Stimulated activated CD8-positive, alpha-beta memory T cell treated with anti-CD3 and anti-CD28 coated beads, Interleukin-7, amount 100 ng/mL, for 1 hour (primary cell): ENCODE measurements around the gene DIRAS1.

Source experiments
- DNase-seq, 2 donors: peaks; one replicate each; pipeline ENCODE4 v3.0.0-alpha.2; 2020; ENCODE audit warnings: low read depth in 2 of 2

The DIRAS1 gene

DNA sequence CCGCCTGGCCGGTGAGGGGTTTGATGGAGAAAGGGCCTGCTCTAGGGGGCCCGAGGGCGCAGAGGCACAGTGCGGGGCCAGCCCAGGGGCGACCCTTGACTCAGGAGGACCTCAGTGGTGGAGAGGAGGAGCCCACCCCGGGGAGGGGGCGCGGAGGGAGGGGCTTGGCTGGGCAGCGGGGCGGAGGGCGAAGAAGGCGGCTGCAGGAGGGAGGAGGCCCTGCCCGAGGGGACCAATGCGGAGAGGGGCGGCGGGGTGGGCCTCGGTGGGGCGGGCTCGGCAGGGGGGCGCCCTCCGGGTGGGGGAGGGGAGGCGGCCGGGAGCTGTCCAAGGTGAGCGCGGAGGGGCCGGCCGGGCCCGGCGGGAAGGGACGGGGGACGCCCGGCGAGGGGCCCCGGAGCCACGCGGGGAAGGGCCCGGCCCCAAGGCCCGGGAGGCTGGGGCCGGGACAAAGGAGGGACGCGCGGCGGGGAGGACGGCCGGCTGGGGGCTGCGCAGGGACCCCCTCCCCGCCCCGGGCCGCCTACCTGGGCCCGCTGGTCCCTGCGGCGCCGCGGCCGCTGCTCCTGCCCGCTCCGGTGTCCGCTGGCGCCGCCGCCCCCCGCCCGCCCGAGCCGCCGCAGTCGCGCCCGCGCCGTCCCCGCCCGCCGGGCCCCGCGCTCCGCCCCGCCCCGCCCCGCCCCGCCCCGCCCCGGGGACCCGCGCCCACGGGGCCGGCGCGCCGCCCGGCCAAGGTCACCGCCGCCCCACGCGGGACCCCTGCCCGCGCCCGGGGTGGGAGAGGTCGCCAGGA lies at the start of gene DIRAS1:
Gene DIRAS1 (minus strand): TSS at position 596 of the 793 bp plus-strand sequence. CDS start 3,566 bp downstream, outside the sequence.
- DNase-seq: no peak

GRCh38 chr19:2770055-2771013 lies 49.2 kb upstream of the DIRAS1 start:
- no peak for DNase-seq

GRCh38 chr19:2769218-2769617 lies 48.0 kb upstream of the DIRAS1 start:
- DNase-seq: no peak

DNA sequence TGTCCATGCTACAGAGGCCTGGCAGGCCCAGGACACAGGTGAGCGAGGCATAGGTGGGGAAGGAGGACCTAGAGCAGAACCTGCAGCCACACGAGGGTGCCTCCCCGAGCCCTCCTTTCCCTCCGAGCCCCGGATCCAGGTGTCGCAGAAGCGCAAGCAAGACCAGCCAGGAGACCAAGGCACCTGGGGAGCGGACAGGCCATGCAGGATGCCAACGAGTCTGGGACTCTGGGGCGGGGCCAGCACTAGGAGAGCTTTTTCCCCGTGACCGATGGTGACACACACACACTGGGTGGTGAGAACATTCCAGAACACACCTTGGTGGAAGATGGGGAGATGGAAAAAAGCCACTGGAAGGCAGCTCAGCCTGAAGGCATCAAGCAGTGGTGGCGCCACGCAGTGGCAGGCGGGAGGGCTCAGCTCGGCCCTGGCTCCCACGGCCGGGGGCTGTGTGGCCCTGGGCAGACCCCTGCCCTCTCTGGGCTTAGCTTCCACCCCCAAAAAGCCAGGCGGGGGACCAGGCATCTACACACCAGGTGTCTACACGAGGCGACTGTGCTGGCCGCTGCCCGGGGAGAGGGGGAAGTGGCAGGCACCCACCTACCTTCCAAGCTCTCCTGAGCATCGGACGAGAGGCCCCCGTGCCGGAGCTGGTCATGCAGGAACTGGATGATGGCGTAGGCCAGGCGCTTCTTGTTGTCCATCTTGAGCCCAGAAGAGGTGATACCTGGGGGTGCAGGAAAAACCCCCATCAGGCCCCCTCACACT lies 47.4 kb upstream of the DIRAS1 start:
- no peak for DNase-seq

GRCh38 chr19:2767688-2768087 lies 46.5 kb upstream of the DIRAS1 start:
- no peak for DNase-seq

GRCh38 chr19:2766594-2767372 lies 45.6 kb upstream of the DIRAS1 start:
- no peak for DNase-seq

GRCh38 chr19:2765376-2765775 lies 44.2 kb upstream of the DIRAS1 start:
- no peak for DNase-seq

DNA sequence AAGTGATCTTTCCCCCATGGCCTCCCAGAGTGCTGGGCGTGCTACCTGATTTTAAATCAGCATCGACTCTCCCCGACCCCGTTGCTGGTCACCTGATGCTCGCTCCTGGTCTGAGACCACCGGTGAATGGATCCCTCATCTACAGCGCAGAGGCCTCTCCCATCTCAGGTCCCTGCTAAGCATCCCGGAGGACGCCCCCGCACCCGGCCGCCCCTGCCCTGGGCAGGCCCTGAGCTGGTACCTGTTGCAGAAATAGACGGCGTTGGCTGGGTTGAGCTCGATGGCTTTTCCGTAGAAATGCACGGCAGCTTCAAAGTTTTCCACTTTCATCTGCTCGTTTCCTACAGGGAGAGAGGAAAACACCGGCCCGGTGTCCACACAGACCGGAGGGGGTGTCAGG lies 43.8 kb upstream of the DIRAS1 start:
- DNase-seq: no peak

DNA sequence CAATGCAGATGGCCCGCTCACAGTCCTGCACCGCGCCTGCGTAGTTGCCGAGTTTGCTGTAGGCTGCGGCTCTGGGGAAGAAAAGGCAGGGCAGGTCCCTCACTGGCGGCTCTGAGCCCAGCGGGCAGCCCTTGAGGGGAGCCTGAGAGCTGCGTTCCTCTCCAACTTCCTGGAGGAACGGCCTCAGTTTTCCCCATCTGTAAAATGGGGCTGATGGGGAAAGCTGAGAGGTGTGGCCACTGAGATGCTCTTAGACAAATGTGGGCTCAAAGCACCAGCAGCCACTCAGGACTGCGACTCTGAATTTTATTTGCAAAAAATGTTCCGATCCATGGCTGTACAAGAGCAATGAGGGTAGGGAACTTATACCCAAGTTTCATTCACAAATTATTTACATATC lies 42.5 kb upstream of the DIRAS1 start:
- DNase-seq: no peak

DNA sequence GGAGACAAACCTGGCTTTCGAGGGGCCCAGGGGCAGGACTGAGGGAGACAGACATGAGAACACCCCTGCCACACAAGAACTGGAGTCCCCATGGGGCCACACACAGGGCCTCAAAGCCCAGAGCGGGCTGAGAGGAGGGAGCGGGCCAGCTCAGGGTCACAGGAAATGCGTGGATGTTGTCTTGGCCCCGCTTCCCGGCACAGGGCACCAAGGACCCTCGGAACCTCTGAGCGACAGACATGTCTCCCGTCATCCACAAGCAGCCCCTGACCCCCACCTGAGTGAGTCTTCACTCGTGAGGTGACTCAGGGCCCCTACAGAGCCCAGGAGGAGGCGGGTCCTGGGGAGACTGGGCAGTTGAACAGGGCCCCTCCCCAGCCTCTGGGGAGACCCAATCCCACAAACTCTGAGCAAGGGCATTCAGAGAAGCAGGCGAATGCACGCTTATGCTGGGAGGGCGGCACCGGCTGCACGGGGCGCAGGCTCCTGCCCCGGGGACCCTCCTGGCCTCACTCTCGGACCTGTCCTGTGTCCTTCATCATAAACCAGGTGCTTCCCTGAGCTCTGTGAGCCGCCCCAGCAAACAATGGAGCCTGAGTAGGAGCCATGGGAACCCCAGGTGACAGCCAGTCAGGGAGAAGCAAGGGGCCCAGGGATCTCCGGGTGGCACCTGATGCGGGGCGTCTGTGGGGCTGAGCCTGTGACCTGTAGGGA lies 41.8 kb upstream of the DIRAS1 start:
- no peak for DNase-seq

DNA sequence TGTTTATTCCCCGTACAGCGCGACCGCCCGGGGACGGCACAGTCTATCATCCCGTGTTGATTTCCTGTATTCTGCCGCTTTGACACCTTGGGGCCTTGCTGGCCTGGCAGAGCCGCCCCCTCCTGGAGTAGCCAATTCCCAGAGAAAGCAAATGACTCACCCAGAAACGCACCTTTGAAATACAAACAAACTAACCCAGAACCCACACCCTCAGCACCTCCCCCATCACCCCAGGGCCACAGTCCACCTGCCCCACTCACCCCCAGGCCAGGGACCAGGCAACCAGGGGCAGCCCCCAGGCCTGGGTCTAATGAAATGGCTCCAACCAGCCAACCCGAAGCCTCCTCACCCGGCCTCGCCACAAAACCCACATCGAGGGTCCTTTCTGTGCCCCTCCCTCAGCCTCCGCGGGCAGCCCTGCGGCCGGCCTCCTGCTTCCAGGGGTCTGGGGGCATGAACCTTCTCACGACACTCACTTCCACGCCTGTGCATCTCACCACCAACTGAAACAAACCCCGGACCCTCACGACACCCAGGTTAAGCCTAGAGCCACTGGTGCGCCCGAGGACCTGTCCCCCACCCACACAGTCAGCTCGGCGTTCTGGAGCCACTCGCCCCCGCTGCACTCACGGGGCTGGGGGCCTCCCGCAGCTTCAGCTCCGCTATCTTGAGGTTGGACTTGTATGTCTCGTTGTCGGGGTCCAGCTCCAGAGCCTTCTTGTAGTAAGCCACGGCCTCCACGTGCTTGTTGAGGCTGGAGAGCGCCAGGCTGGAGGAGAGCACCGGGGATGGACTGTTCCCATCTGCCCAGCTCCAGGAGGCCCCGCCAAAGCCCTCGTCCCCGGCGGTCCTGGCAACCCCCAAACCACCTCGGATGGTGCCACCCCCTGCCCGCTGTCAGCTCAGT lies 41.0 kb upstream of the DIRAS1 start:
- no peak for DNase-seq

DNA sequence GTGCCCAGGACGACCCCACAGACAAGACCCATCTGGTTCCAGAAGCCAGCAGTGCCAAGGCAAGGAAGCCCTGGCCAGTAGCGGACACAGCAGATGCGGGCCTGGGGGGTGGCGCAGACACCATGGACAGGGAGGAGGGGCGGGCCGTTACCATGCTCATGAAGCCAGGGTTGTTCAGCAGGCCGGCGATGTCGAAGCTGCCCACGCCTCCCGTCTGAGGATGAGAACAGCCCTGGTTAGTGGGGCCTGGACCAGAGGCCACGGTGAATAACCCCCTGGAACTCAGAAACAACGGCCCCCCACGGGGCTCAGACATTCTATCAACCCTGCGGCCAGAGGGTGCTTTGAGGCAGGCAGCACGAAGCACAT lies 40.1 kb upstream of the DIRAS1 start:
- no peak for DNase-seq

DNA sequence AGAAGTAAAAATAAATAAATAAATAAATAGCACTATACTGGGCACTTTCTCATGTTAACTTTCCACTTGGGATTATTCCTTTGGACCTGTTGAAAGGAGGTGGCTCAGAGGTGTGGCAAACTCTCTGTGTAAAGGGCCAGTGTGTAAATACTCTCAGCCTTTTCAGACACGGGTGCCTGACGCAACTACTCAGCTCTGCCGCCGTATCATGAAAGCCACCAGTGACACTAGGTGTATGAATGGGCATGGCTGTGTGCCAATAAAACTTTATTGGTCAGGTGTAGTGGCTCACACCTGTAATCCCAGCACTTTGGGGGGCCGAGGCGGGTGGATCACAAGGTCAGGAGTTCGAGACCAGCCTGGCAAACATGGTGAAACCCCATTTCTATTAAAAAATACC lies 38.8 kb upstream of the DIRAS1 start:
- no peak for DNase-seq

GRCh38 chr19:2759362-2759761 lies 38.2 kb upstream of the DIRAS1 start:
- DNase-seq: no peak

- DNase-seq: no peak
Measured at GRCh38 chr19:2758601-2759313, 37.6 kb upstream of the DIRAS1 start.

GRCh38 chr19:2756921-2757881 lies 36.0 kb upstream of the DIRAS1 start:
- no peak for DNase-seq

- DNase-seq: no peak
Measured at GRCh38 chr19:2756477-2756876, 35.3 kb upstream of the DIRAS1 start.

DNA sequence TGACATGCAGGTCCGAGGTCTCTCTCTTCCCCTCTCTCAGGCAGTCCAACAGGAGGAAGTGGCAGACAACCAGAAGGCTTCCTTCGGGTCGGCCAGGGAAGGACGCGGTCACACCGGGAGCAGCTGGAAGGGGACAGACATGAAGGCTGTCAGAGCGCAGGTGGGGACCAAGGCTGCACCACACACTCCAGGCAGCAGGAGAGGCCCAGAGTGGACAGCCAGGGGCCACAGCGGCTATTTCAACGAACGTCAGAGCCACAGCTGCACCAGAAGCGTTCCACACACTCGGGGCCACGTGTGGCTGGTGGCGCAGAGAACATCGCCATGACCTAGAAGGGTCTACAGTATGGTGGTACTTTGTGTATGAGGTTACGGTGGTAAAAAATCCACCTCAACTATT lies 34.6 kb upstream of the DIRAS1 start:
- no peak for DNase-seq
